MCF 10A (cell line): ENCODE measurements around the gene WDFY2. TPM values are rescaled to one million over a fixed set of nuclear protein-coding genes. Genes with fewer than 3 reads are reported as not detected.

Experiments used
- BruUV-seq: library from RNA; stranded (reverse); fragments of 400-500 nt; replicated peaks from 2 replicates; lab custom pipeline; 2021; lab: Mats Ljungman, UMichigan
- CTCF ChIA-PET: fragments of 300-600 bp; sonication (Branson Sonifier 250); formaldehyde crosslinking; extraction: SDS; loops from one replicate; lab custom pipeline; 2021; ENCODE audit warnings: antibody characterized with exemption, inconsistent platforms; lab: Yijun Ruan, JAX
- POLR2A ChIA-PET: fragments of 300-600, 350-650 bp; sonication (Branson Sonifier 250); formaldehyde crosslinking; extraction: SDS; loops from one replicate; lab custom pipeline; 2020; ENCODE audit warnings: antibody characterized with exemption, inconsistent platforms; lab: Yijun Ruan, JAX
- DNase-seq: peaks from one replicate; pipeline ENCODE4 v3.0.0-alpha.2; 2018; ENCODE audit not compliant: unreplicated experiment
- H3K27ac Mint-ChIP-seq: one replicate; pipeline ENCODE4 v1.8.0; 2022; ENCODE audit warnings: mild to moderate bottlenecking, low read depth, mixed read lengths; ENCODE audit not compliant: unreplicated experiment
- H3K27me3 Mint-ChIP-seq: one replicate; pipeline ENCODE4 v1.8.0; 2022; ENCODE audit warnings: mixed read lengths; ENCODE audit not compliant: insufficient read depth, unreplicated experiment
- H3K36me3 Mint-ChIP-seq: one replicate; pipeline ENCODE4 v1.8.0; 2022; ENCODE audit warnings: mild to moderate bottlenecking, moderate library complexity, mixed read lengths; ENCODE audit not compliant: insufficient read depth, unreplicated experiment
- H3K4me1 Mint-ChIP-seq: one replicate; pipeline ENCODE4 v1.8.0; 2022; ENCODE audit warnings: mixed read lengths; ENCODE audit not compliant: insufficient read depth, unreplicated experiment
- H3K4me3 Mint-ChIP-seq: one replicate; pipeline ENCODE4 v1.8.0; 2022; ENCODE audit warnings: mild to moderate bottlenecking, moderate library complexity, mixed read lengths; ENCODE audit not compliant: unreplicated experiment
- H3K9me3 Mint-ChIP-seq: one replicate; pipeline ENCODE4 v1.8.0; 2022; ENCODE audit warnings: mixed read lengths; ENCODE audit not compliant: unreplicated experiment
- CTCF ChIP-seq: fragments of 200-600 bp; IDR thresholded peaks from one replicate; pipeline ENCODE4 v1.8.0; 2022; ENCODE audit warnings: antibody characterized with exemption, mild to moderate bottlenecking; ENCODE audit not compliant: unreplicated experiment
- intact Hi-C: fragments of 100-400 bp; cut with micrococcal nuclease; formaldehyde crosslinking; loops from 2 replicates; pipeline ENCODE4 v1.14.1; 2022
- total RNA-seq: library from RNA; stranded (reverse); gene quantifications from 2 replicates; pipeline ENCODE4 v1.2.3, GENCODE V29; 2022

WDFY2 gene
- total RNA-seq, 1 experiment from 2014 or later, result 56.2 TPM

- DNase-seq, result no peak
- no peaks in the 10 kb centered on the region for H3K27me3 Mint-ChIP-seq
- peaks cover 7% of the 10 kb centered on the region for H3K9me3 Mint-ChIP-seq
- peaks cover 28% of the 10 kb centered on the region for H3K4me1 Mint-ChIP-seq
- no TSS peak for BruUV-seq
- TF ChIP-seq CTCF, result no peak
- intact Hi-C loops, result no loop called here
- no peak overlapping the region for H3K27ac Mint-ChIP-seq
- H3K36me3 Mint-ChIP-seq, result peaks cover 6% of the 10 kb centered on the region
- CTCF ChIA-PET, result interaction anchor here (0.7 to 0.8 kb wide), 2 partner anchors 58 to 189 kb away, joined by 3 read pairs; no protein-coding TSS in a partner anchor
- H3K4me3 Mint-ChIP-seq, result no peak overlapping the region
- POLR2A ChIA-PET, result interaction anchor here (1.0 to 1.1 kb wide), 2 partner anchors 12 to 24 kb away, joined by 3 to 4 read pairs; no protein-coding TSS in a partner anchor
Measured at GRCh38 chr13:51608857-51609406, 24.7 kb downstream of the WDFY2 start.

DNA sequence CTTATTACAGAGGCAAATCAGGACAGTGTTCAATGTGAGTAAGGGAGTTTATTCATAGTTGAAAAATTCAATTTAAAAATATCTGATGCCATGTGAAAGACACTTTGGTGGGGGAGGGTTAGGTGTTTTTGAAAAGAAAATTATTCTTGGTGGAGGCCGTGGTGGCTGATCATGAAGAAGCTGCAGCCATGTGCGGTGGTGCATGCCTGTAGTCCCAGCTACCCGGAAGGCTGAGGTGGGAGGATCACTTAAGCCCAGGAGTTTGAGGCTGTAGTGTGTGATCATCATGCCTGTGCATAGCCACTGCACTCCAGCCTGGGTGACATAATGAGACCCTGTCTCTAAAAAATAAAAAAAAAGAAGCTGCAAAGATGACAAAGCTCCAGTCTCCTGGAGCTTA lies 28.6 kb downstream of the WDFY2 start:
- intact Hi-C loops, result no loop called here
- H3K36me3 Mint-ChIP-seq, result peaks cover 1% of the 10 kb centered on the region
- H3K27ac Mint-ChIP-seq, result no peak overlapping the region
- ChIA-PET CTCF (interaction anchor here (1.0 to 2.3 kb wide), 6 partner anchors 9 to 219 kb away, joined by 3 to 10 read pairs (median 3); no protein-coding TSS in a partner anchor), POLR2A (interaction anchor here (0.6 to 2.2 kb wide), 7 partner anchors 11 to 858 kb away, joined by 4 to 9 read pairs (median 4); partner anchors contain the start of gene INTS6)
- DNase-seq, result no peak
- peaks cover 14% of the 10 kb centered on the region for H3K4me1 Mint-ChIP-seq
- H3K27me3 Mint-ChIP-seq, result no peaks in the 10 kb centered on the region
- H3K9me3 Mint-ChIP-seq, result peaks cover 2% of the 10 kb centered on the region
- no TSS peak for BruUV-seq
- TF ChIP-seq CTCF, result no peak
- H3K4me3 Mint-ChIP-seq, result no peak overlapping the region

- BruUV-seq, result no TSS peak
- no peak for TF ChIP-seq CTCF
- ChIA-PET CTCF (interaction anchor here (1.0 to 2.3 kb wide), 5 partner anchors 8 to 218 kb away, joined by 3 to 10 read pairs (median 3); no protein-coding TSS in a partner anchor), POLR2A (interaction anchor here (0.6 to 2.2 kb wide), 7 partner anchors 10 to 857 kb away, joined by 4 to 9 read pairs (median 4); partner anchors contain the start of gene INTS6)
- Mint-ChIP-seq H3K27ac (peak overlapping the region; percentile 12), H3K9me3 (no peaks in the 10 kb centered on the region), H3K36me3 (no peaks in the 10 kb centered on the region), H3K4me1 (peaks cover 20% of the 10 kb centered on the region), H3K27me3 (no peaks in the 10 kb centered on the region), H3K4me3 (no peak overlapping the region)
- intact Hi-C loops, result no loop called here
- no peak for DNase-seq
Measured at GRCh38 chr13:51613535-51613934, 29.3 kb downstream of the WDFY2 start.

- POLR2A ChIA-PET, result interaction anchor here (0.6 to 2.0 kb wide), 5 partner anchors 9 to 161 kb away, joined by 3 to 8 read pairs (median 4); partner anchors contain the start of gene INTS6
- CTCF ChIA-PET, result interaction anchor here (0.6 to 1.7 kb wide), 3 partner anchors 11 to 184 kb away, joined by 3 to 7 read pairs (median 3); no protein-coding TSS in a partner anchor
- Mint-ChIP-seq H3K4me1 (peaks cover 28% of the 10 kb centered on the region), H3K9me3 (no peaks in the 10 kb centered on the region), H3K4me3 (no peak overlapping the region), H3K27ac (no peak overlapping the region), H3K36me3 (no peaks in the 10 kb centered on the region), H3K27me3 (no peaks in the 10 kb centered on the region)
- no peak for TF ChIP-seq CTCF
- no peak for DNase-seq
- intact Hi-C loops, result no loop called here
- no TSS peak for BruUV-seq
Measured at GRCh38 chr13:51614350-51614786, 30.1 kb downstream of the WDFY2 start.
